SK-N-SH treated with all-trans-retinoic acid at 6 μM for 48 hours (cell line): ENCODE results near the gene ERC1.

Experiments used
- ARNTL ChIP-seq: fragments of 450-650 bp; formaldehyde crosslinking; IDR thresholded peaks from 2 replicates; pipeline ENCODE4 v1.5.0; 2020; ENCODE audit warnings: low read depth, mild to moderate bottlenecking, moderate library complexity, borderline replicate concordance
- CSDC2 ChIP-seq: fragments of 250-450 bp; sonication (Bioruptor Pico); IDR thresholded peaks from 2 replicates; pipeline ENCODE4 v1.5.0; 2020; ENCODE audit warnings: mild to moderate bottlenecking, moderate library complexity
- ESRRG ChIP-seq: fragments of 250-450 bp; sonication (Bioruptor Pico); IDR thresholded peaks from 2 replicates; pipeline ENCODE4 v1.6.1; 2021; ENCODE audit warnings: mild to moderate bottlenecking
- GLIS3 ChIP-seq: fragments of 250-450 bp; sonication (Bioruptor Pico); IDR thresholded peaks from 2 replicates; pipeline ENCODE4 v1.5.0; 2020; ENCODE audit warnings: mild to moderate bottlenecking, moderate library complexity
- RARB ChIP-seq: fragments of 250-450 bp; sonication (Bioruptor Pico); IDR thresholded peaks from 2 replicates; pipeline ENCODE4 v1.8.0; 2021; ENCODE audit warnings: mild to moderate bottlenecking, moderate library complexity
- TOX ChIP-seq: fragments of 250-450 bp; sonication (Bioruptor Pico); IDR thresholded peaks from 2 replicates; pipeline ENCODE4 v1.8.0; 2021; ENCODE audit warnings: mild to moderate bottlenecking, moderate library complexity, borderline replicate concordance
- TSHZ2 ChIP-seq: fragments of 250-450 bp; sonication (Bioruptor Pico); IDR thresholded peaks from 2 replicates; pipeline ENCODE4 v1.5.0; 2020; ENCODE audit warnings: mild to moderate bottlenecking, moderate library complexity
- ZFP3 ChIP-seq: fragments of 250-450 bp; sonication (Bioruptor Pico); IDR thresholded peaks from 2 replicates; pipeline ENCODE4 v1.5.0; 2020; ENCODE audit warnings: mild to moderate bottlenecking, moderate library complexity
- ZFP30 ChIP-seq: fragments of 450-650 bp; formaldehyde crosslinking; IDR thresholded peaks from 2 replicates; pipeline ENCODE4 v1.5.0; 2022; ENCODE audit warnings: mild to moderate bottlenecking, moderate library complexity
- ZNF8 ChIP-seq: fragments of 450-650 bp; formaldehyde crosslinking; IDR thresholded peaks from 2 replicates; pipeline ENCODE4 v1.5.0; 2020; ENCODE audit warnings: mild to moderate bottlenecking, moderate library complexity
- TF ChIP-seq, protein P1 (sequence below): fragments of 250-450 bp; sonication (Bioruptor Pico); IDR thresholded peaks from 2 replicates; pipeline ENCODE4 v1.8.0; 2020; ENCODE audit warnings: mild to moderate bottlenecking, moderate library complexity, borderline replicate concordance
- TF ChIP-seq, protein P2 (sequence below): fragments of 250-450 bp; sonication (Bioruptor Pico); IDR thresholded peaks from 2 replicates; pipeline ENCODE4 v1.5.1; 2020; ENCODE audit warnings: low read depth, mild to moderate bottlenecking, moderate library complexity
- TF ChIP-seq, protein P3 (sequence below): fragments of 250-450 bp; sonication (Bioruptor Pico); IDR thresholded peaks from 2 replicates; pipeline ENCODE4 v1.5.1; 2021; ENCODE audit warnings: mild to moderate bottlenecking, moderate library complexity

GRCh38 chr12:1459339-1459738 lies 468.3 kb downstream of the ERC1 start:
- no peak for TF ChIP-seq ZFP3 (CRISPR knock-in tag)
- no peak for TF ChIP-seq CSDC2
- TF ChIP-seq, protein P1, sequence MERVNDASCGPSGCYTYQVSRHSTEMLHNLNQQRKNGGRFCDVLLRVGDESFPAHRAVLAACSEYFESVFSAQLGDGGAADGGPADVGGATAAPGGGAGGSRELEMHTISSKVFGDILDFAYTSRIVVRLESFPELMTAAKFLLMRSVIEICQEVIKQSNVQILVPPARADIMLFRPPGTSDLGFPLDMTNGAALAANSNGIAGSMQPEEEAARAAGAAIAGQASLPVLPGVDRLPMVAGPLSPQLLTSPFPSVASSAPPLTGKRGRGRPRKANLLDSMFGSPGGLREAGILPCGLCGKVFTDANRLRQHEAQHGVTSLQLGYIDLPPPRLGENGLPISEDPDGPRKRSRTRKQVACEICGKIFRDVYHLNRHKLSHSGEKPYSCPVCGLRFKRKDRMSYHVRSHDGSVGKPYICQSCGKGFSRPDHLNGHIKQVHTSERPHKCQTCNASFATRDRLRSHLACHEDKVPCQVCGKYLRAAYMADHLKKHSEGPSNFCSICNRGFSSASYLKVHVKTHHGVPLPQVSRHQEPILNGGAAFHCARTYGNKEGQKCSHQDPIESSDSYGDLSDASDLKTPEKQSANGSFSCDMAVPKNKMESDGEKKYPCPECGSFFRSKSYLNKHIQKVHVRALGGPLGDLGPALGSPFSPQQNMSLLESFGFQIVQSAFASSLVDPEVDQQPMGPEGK = no peak
- TF ChIP-seq, protein P2, sequence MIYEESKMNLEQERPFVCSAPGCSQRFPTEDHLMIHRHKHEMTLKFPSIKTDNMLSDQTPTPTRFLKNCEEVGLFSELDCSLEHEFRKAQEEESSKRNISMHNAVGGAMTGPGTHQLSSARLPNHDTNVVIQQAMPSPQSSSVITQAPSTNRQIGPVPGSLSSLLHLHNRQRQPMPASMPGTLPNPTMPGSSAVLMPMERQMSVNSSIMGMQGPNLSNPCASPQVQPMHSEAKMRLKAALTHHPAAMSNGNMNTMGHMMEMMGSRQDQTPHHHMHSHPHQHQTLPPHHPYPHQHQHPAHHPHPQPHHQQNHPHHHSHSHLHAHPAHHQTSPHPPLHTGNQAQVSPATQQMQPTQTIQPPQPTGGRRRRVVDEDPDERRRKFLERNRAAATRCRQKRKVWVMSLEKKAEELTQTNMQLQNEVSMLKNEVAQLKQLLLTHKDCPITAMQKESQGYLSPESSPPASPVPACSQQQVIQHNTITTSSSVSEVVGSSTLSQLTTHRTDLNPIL (CRISPR knock-in tag) = no peak
- TF ChIP-seq, protein P3, sequence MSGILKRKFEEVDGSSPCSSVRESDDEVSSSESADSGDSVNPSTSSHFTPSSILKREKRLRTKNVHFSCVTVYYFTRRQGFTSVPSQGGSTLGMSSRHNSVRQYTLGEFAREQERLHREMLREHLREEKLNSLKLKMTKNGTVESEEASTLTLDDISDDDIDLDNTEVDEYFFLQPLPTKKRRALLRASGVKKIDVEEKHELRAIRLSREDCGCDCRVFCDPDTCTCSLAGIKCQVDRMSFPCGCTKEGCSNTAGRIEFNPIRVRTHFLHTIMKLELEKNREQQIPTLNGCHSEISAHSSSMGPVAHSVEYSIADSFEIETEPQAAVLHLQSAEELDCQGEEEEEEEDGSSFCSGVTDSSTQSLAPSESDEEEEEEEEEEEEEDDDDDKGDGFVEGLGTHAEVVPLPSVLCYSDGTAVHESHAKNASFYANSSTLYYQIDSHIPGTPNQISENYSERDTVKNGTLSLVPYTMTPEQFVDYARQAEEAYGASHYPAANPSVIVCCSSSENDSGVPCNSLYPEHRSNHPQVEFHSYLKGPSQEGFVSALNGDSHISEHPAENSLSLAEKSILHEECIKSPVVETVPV (CRISPR knock-in tag) = no peak
- no peak for TF ChIP-seq TOX (CRISPR knock-in tag)
- TF ChIP-seq GLIS3 (CRISPR knock-in tag) = no peak
- TF ChIP-seq ARNTL (CRISPR knock-in tag) = no peak
- no peak for TF ChIP-seq ZFP30 (CRISPR knock-in tag)
- no peak for TF ChIP-seq TSHZ2 (CRISPR knock-in tag)
- TF ChIP-seq RARB (CRISPR knock-in tag) = no peak
- TF ChIP-seq ZNF8 = no peak
- no peak for TF ChIP-seq ESRRG
